GM19468 (cell line): ENCODE data around the gene DTNBP1.

Source experiments
- ATAC-seq: cut with Tn5 transposase; IDR thresholded peaks from one replicate; pipeline ENCODE4 v1.9.1; 2021; ENCODE audit warnings: mild to moderate bottlenecking, moderate library complexity, moderate number of reproducible peaks; ENCODE audit not compliant: unreplicated experiment; ENCODE audit errors: extremely low read depth

The DTNBP1 gene

DNA sequence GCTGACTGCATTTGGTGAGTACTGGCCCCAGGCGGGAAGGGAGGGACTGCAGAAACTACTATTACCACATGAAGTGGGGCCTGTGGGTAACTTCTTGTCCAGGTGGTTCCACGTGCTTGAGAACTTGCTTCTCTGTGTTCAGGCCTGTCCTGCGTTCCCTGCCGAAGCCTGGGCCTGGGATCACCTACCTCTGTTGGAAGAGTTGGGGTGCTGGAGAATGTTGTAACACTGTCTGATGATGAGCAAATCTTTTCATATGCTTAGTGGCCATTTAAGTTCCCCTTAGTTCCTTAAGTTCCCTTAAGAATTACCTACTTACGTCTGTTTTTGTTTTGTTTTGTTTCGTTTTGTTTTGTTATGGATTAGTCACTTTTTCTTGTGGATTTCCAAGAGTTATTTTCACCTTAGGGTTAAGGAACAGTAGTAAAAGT is 154.4 kb downstream of the DTNBP1 start:
- no peak for ATAC-seq

- no peak for ATAC-seq
Observed at GRCh38 chr6:15507746-15508145, 155.1 kb downstream of the DTNBP1 start.

DNA sequence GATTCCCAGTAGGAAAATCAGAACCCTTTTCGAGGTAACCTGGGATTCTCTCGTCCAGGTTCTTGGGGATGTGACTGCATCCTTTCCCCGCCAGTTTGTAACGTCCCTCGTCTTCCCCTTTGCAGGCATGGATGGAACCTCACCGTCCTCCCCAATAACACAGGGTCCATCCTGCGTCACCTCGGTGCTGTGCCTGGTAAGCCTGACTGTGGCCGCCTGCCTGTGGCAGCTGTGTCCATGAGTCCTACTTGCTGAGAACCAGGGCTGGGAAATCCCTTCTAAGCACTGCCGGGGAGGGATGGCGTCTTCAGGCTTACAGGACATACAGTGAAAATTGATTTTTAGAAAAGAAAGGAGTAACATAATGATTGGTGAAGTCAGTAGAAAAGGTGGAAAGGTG is 155.6 kb downstream of the DTNBP1 start:
- ATAC-seq = no peak

DNA sequence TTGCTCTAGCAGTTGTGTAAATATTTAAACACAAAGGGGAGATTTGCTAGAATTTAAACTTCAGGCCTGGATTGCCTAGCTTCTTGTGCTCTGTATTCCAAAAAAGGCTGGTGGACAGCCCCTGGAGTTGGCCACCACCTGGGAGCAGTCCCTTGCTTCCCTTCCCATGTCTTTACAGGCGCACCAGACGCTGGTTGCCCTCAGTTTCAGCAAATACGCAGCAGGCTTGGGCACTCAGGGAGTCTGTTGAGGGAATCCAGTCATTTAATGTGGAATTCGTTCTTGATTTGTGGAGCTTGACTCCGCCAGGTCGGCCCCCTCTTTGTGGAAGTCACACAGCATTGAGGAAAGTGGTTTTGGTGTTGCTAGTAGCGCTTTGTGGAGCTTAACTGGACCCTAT is 156.8 kb downstream of the DTNBP1 start:
- ATAC-seq = no peak

- ATAC-seq = no peak
Observed at GRCh38 chr6:15505463-15505918, 157.3 kb downstream of the DTNBP1 start.

GRCh38 chr6:15504581-15505350 is 158.1 kb downstream of the DTNBP1 start:
- no peak for ATAC-seq

DNA sequence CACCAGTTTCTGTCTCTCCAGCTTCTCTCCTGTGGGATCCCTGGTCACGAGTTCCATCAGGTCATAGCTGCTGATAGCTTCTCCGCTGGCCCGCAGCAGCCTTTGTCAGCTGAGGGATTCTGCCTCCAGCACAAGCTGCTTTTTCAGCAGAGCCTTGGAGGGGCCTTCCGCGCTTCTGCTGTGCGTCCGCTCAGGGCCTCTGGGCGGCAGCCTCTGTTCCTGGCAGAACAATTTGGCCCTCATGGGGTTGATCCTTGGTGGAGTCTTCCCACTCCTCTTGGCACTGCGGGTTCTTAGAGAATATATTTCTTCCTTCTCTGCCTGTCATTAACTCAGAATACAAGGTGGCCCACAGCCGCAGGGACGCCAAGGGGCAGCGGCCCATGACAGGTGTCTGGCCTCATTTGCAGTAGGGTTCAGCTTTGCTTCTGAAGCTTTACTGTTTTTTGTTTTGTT is 158.8 kb downstream of the DTNBP1 start:
- ATAC-seq = no peak

DNA sequence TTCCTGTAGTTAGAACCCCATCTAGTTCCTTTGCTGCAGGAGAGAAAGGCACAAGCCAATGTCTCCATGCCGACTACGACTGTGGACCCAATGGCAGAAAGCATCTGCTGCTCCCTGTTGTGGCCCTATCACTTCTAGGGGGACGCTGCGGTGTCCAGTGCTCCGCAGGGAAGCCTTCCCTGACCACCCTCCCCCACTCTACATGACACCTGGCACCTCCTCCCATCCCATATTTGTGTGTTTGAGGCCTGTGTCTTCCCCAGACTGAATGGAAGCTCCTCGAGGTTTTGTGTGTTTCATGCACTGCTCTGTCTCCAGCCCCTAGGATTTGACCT is 159.5 kb downstream of the DTNBP1 start:
- ATAC-seq = no peak

DNA sequence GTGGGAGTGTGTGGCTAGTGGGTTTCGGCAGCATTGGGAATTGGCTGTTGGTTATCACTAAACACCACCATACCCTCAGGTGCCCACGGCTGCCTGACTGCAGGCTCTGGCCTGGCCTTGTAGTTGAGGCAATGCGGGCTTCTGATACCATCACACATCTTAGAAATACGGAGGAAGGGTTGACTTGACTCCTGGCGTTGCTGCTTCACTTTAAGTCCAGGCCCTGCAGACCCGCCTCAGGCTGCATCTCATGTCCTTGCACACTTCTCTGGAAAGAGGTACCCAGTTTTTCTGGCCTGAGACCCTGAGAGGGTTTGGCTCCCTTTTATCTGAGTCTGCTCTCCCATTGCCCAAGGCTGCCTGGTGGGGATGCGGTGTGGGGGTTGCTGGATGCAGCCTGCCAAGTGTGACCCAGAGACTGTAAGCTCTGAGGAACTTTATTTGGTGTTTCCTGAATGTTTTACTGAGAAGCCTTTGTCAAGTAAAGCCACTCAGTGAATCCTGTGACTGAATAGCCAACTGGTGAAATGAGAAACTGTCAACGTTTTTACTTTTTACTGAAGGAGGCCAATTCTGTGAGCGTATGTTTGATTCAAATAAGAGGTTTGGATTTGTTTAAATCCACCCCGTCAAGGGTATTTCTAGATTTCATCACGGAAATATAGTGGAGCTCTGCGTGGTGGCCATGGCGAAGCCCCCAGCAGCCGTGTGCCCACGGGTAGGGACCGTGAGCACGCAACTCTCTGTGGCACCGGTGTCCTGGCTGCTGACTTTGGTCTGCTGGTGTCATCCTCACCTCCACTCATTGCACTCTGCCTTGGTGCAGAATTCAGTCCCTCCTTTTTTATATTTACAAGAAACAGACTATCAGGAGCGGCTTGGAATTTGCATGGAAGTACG is 160.1 kb downstream of the DTNBP1 start:
- no peak for ATAC-seq

GRCh38 chr6:15501826-15502445 is 160.9 kb downstream of the DTNBP1 start:
- no peak for ATAC-seq

- no peak for ATAC-seq
Observed at GRCh38 chr6:15500901-15501825, 161.7 kb downstream of the DTNBP1 start.

DNA sequence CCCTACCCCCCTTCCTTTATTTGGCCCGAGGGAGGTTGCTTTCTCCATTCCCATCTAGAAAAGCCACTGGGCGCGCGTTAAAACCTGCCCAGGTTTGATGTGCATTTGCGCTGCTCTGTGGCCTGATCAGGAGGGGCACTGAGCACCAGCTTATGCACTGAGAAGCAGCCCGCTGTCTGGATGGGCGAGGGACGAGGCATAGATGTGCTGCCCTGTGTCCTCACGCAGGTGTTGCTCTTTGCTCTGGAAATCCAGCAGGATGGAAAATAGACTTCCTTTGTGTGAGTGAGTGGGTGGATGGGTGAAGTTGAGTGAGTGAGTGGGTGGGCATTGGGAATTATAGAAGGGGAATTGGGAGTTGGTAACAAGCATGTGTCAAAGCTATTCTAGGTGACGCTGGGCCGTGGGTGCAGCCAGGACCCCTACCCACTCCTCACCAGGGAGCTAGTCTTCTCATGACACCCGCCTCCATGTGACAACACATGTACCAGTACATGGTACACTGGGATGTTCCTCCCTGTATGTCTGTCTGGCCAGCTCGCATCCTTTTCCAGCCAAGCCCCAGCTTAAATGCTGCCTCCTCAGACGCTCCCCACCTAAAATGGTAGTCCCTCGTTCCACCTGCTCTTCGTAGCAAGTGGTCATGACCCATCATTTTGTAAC is 162.6 kb downstream of the DTNBP1 start:
- ATAC-seq = no peak

- no peak for ATAC-seq
Observed at GRCh38 chr6:15499591-15499990, 163.2 kb downstream of the DTNBP1 start.

DNA sequence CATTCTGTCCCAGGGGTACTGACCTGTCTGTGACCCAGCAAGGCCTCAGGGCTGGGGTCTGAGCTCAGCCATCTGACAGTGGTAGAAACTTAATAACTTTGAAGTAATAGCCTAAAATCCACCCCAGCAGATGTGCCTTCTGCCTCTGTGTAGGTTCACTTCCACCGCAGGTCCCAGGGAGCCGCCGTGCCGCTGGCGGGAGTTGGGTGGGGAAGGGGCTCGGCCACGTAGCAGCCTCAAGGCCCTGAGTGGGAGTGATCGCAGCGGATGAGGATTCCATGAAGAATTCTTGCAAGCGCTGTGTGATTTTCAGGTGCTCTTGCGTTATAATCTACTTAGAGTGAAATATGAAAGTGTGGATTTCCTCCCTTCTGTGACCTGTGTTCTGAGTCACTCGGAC is 163.7 kb downstream of the DTNBP1 start:
- no peak for ATAC-seq

- ATAC-seq = no peak
Observed at GRCh38 chr6:15498640-15499039, 164.2 kb downstream of the DTNBP1 start.

- no peak for ATAC-seq
Observed at GRCh38 chr6:15496345-15497131, 166.3 kb downstream of the DTNBP1 start.

GRCh38 chr6:15495375-15495901 is 167.4 kb downstream of the DTNBP1 start:
- ATAC-seq = no peak

GRCh38 chr6:15493437-15494168 is 169.2 kb downstream of the DTNBP1 start:
- ATAC-seq = no peak
